PC-3 (cell line): ENCODE results near the gene USP46. TPM values are rescaled to one million over a fixed set of nuclear protein-coding genes. Genes with fewer than 3 reads are reported as not detected.

Experiments
- ATAC-seq: fragments of 200-7000 bp; cut with Tn5 transposase; 2 replicates; pipeline ENCODE4 v1.9.1; 2020; ENCODE audit warnings: mild to moderate bottlenecking, moderate library complexity
- BruUV-seq: library from RNA; stranded (reverse); fragments of 400-500 nt; replicated peaks from 2 replicates; lab custom pipeline; 2021; lab: Mats Ljungman, UMichigan
- CTCF ChIA-PET: fragments of 300-600 bp; sonication (Branson Sonifier 250); formaldehyde crosslinking; loops from one replicate; lab custom pipeline; 2022; ENCODE audit warnings: antibody characterized with exemption; lab: Charles Lee
- POLR2A ChIA-PET: fragments of 300-600 bp; sonication (Branson Sonifier 250); formaldehyde crosslinking; loops from one replicate; lab custom pipeline; 2022; ENCODE audit warnings: antibody characterized with exemption; ENCODE audit not compliant: unreplicated experiment; lab: Charles Lee
- DNase-seq: peaks from one replicate; pipeline ENCODE4 v3.0.0-alpha.2; 2015
- H2AFZ ChIP-seq: fragments of 300-600 bp; sonication (generic); 2 replicates; pipeline ENCODE4 v1.6.0; 2016; ENCODE audit warnings: antibody characterized with exemption, low read length
- H3F3A ChIP-seq: fragments of 300-600 bp; sonication (generic); one replicate; pipeline ENCODE4 v1.6.0; 2017; ENCODE audit warnings: antibody characterized with exemption, low read length, control low read depth, mild to moderate bottlenecking; ENCODE audit not compliant: unreplicated experiment
- H3K27ac ChIP-seq: fragments of 300-600 bp; sonication (generic); 2 replicates; pipeline ENCODE4 v1.5.1; 2016; ENCODE audit warnings: mild to moderate bottlenecking, low read length
- H3K27me3 ChIP-seq: fragments of 300-600 bp; sonication (generic); 2 replicates; pipeline ENCODE4 v1.6.1; 2016; ENCODE audit warnings: low read length, mixed read lengths
- H3K36me3 ChIP-seq: fragments of 300-600 bp; sonication (generic); 2 replicates; pipeline ENCODE4 v1.6.1; 2016; ENCODE audit warnings: low read depth, mixed run types, low read length, mixed read lengths
- H3K4me1 ChIP-seq: fragments of 300-600 bp; sonication (generic); 2 replicates; pipeline ENCODE4 v1.5.1; 2016; ENCODE audit warnings: low read length; ENCODE audit not compliant: insufficient read depth
- H3K4me2 ChIP-seq: fragments of 300-600 bp; sonication (generic); 2 replicates; pipeline ENCODE4 v1.6.0; 2016; ENCODE audit warnings: low read length
- H3K4me3 ChIP-seq: fragments of 300-600 bp; sonication (generic); 2 replicates; pipeline ENCODE4 v1.5.1; 2016; ENCODE audit warnings: mild to moderate bottlenecking, low read length, mixed read lengths
- H3K79me2 ChIP-seq: fragments of 300-600 bp; sonication (generic); 2 replicates; pipeline ENCODE4 v1.6.1; 2017; ENCODE audit warnings: low read length, mixed read lengths
- H3K9ac ChIP-seq: fragments of 300-600 bp; sonication (generic); 2 replicates; pipeline ENCODE4 v1.6.0; 2016; ENCODE audit warnings: mild to moderate bottlenecking, low read length
- H3K9me2 ChIP-seq: fragments of 300-600 bp; sonication (generic); replicated peaks from 2 replicates; pipeline ENCODE4 v1.6.1; 2016; ENCODE audit warnings: mixed run types, low read length, mixed read lengths
- H3K9me3 ChIP-seq: fragments of 300-600 bp; sonication (generic); 2 replicates; pipeline ENCODE4 v1.6.1; 2016; ENCODE audit warnings: low read length, mixed read lengths
- H4K20me1 ChIP-seq: fragments of 300-600 bp; sonication (generic); 2 replicates; pipeline ENCODE4 v1.6.1; 2016; ENCODE audit warnings: low read length, mixed read lengths
- EZH2 ChIP-seq: fragments of 300-600 bp; sonication (generic); IDR thresholded peaks from one replicate; pipeline ENCODE4 v1.6.1; 2017; ENCODE audit warnings: antibody characterized with exemption, mild to moderate bottlenecking, low read length; ENCODE audit not compliant: unreplicated experiment
- EZH2phosphoT487 ChIP-seq: fragments of 300-600 bp; sonication (generic); IDR thresholded peaks from 2 replicates; pipeline ENCODE4 v1.6.1; 2018; ENCODE audit warnings: mild to moderate bottlenecking, antibody characterized with exemption, low read length, borderline replicate concordance
- intact Hi-C: fragments of 100-400 bp; cut with micrococcal nuclease; formaldehyde crosslinking; loops from 2 replicates; pipeline ENCODE4 v1.9.0; 2023
- total RNA-seq: library from RNA; depleted of rRNA; stranded (reverse); fragments of >200 nt; gene quantifications from 2 replicates; pipeline ENCODE4 v1.2.3, GENCODE V29; 2014
- TF ChIP-seq, protein P1 (sequence below): fragments of 300-600 bp; sonication (generic); conservative IDR thresholded peaks from 2 replicates; pipeline ENCODE4 v1.5.1; 2017; ENCODE audit warnings: antibody characterized with exemption, low read depth, mild to moderate bottlenecking, low read length

The USP46 gene
- total RNA-seq, 1 experiment from 2014 or later, result 9.4 TPM

DNA sequence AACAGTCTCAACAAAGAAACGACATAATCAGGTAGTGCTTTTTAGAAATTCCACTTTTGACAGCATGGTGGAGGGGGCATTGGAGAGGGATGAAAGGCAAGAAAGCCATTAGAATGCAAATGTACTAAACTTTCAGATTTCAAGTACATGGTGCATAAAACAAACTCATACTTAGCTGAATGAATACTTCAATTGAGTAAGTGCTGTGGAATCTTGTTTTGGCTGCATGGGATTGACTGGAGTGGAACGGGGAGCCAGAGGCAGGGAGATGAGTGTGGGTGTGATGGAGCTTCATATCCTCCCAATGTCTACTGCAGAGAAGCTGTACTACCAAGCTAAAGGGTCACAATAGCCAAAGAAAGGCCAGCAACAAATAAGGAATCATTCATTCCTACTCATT lies 52.4 kb downstream of the USP46 start:
- H3K36me3 ChIP-seq, result peaks cover 7% of the 10 kb centered on the region; the same call in 1 of the 2 replicates
- H3F3A ChIP-seq, result no peaks in the 10 kb centered on the region
- H3K27ac ChIP-seq, result no peak overlapping the region
- no peak overlapping the region for H3K9ac ChIP-seq
- CTCF ChIA-PET, result no interaction called here
- H3K9me3 ChIP-seq, result no peaks in the 10 kb centered on the region
- intact Hi-C loops, result no loop called here
- H2AFZ ChIP-seq, result no peak overlapping the region
- no peak for TF ChIP-seq EZH2
- TF ChIP-seq, protein P1, sequence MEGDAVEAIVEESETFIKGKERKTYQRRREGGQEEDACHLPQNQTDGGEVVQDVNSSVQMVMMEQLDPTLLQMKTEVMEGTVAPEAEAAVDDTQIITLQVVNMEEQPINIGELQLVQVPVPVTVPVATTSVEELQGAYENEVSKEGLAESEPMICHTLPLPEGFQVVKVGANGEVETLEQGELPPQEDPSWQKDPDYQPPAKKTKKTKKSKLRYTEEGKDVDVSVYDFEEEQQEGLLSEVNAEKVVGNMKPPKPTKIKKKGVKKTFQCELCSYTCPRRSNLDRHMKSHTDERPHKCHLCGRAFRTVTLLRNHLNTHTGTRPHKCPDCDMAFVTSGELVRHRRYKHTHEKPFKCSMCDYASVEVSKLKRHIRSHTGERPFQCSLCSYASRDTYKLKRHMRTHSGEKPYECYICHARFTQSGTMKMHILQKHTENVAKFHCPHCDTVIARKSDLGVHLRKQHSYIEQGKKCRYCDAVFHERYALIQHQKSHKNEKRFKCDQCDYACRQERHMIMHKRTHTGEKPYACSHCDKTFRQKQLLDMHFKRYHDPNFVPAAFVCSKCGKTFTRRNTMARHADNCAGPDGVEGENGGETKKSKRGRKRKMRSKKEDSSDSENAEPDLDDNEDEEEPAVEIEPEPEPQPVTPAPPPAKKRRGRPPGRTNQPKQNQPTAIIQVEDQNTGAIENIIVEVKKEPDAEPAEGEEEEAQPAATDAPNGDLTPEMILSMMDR, result no peak
- TF ChIP-seq EZH2phosphoT487, result no peak
- no peaks in the 10 kb centered on the region for H3K9me2 ChIP-seq
- H3K27me3 ChIP-seq, result no peaks in the 10 kb centered on the region
- H3K4me2 ChIP-seq, result no peak overlapping the region
- DNase-seq (no peak), ATAC-seq (no peak)
- H3K4me1 ChIP-seq, result no peaks in the 10 kb centered on the region
- POLR2A ChIA-PET, result no interaction called here
- BruUV-seq, result no TSS peak
- H3K79me2 ChIP-seq, result no peaks in the 10 kb centered on the region
- no peaks in the 10 kb centered on the region for H4K20me1 ChIP-seq
- H3K4me3 ChIP-seq, result no peak overlapping the region

DNA sequence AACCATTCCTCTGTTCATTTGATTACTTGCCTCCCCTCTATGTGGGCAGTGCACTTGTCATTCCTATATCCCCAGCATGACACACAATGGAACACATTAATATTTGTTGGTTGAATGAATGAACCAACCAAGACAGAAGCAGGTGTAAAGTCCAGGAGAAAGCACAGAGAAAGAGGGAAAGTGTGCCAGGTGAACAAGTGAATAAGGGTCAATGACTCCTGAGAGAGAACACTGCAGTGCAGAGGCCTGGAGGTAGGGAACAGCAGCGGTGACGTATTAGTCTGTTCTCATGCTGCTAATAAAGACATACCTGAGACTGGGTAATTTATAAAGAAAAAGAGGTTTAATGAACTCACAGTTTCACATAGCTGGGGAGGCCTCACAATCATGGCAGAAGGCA lies 53.1 kb downstream of the USP46 start:
- ATAC-seq (no peak), DNase-seq (no peak)
- no peak overlapping the region for H3K4me3 ChIP-seq
- no peaks in the 10 kb centered on the region for H3K27me3 ChIP-seq
- BruUV-seq, result no TSS peak
- POLR2A ChIA-PET, result no interaction called here
- no peak for TF ChIP-seq EZH2
- TF ChIP-seq, protein P1, result no peak
- TF ChIP-seq EZH2phosphoT487, result no peak
- H4K20me1 ChIP-seq, result no peaks in the 10 kb centered on the region
- no peak overlapping the region for H3K27ac ChIP-seq
- H3K4me2 ChIP-seq, result no peak overlapping the region
- H3K79me2 ChIP-seq, result no peaks in the 10 kb centered on the region
- peaks cover 7% of the 10 kb centered on the region; the same call in 1 of the 2 replicates for H3K36me3 ChIP-seq
- intact Hi-C loops, result no loop called here
- no peaks in the 10 kb centered on the region for H3K9me2 ChIP-seq
- CTCF ChIA-PET, result no interaction called here
- no peaks in the 10 kb centered on the region for H3K9me3 ChIP-seq
- H3K4me1 ChIP-seq, result no peaks in the 10 kb centered on the region
- no peaks in the 10 kb centered on the region for H3F3A ChIP-seq
- no peak overlapping the region for H2AFZ ChIP-seq
- no peak overlapping the region for H3K9ac ChIP-seq

DNA sequence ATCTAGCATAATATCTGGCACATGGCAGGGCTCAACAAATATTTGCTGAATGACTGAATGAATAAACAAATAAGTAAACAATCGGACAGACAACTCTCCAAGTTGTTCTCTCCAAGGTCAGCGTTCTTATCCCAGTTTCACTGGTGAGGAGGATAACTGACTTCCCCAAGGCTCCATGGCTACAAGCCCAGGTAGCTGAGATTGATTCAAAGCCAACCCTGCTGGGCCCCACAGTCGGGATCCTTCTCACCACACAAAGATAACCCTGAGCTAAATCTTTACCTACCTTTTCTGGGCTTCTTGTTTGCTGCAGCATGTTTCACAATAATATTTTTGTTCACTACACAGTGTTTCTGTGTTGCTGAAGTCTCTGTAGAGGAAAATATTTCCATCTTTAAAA lies 54.9 kb downstream of the USP46 start:
- Histone ChIP-seq H3K79me2 (no peaks in the 10 kb centered on the region), H3K27ac (no peak overlapping the region), H3K4me2 (no peak overlapping the region), H3K4me1 (no peaks in the 10 kb centered on the region), H2AFZ (no peak overlapping the region), H3K9me3 (no peaks in the 10 kb centered on the region), H3K9ac (no peak overlapping the region), H3K9me2 (no peaks in the 10 kb centered on the region), H3K36me3 (peaks cover 7% of the 10 kb centered on the region; the same call in 1 of the 2 replicates), H3K4me3 (no peak overlapping the region), H3K27me3 (no peaks in the 10 kb centered on the region), H3F3A (no peaks in the 10 kb centered on the region), H4K20me1 (no peaks in the 10 kb centered on the region)
- CTCF ChIA-PET, result no interaction called here
- intact Hi-C loops, result no loop called here
- peak; percentile 42 for ATAC-seq
- peak; percentile 14 for DNase-seq
- TF ChIP-seq EZH2phosphoT487, result no peak
- TF ChIP-seq, protein P1, result no peak
- TF ChIP-seq EZH2, result no peak
- no TSS peak for BruUV-seq
- POLR2A ChIA-PET, result no interaction called here
